Measurements from ENCODE around the gene SNX32.

The SNX32 gene

DNA sequence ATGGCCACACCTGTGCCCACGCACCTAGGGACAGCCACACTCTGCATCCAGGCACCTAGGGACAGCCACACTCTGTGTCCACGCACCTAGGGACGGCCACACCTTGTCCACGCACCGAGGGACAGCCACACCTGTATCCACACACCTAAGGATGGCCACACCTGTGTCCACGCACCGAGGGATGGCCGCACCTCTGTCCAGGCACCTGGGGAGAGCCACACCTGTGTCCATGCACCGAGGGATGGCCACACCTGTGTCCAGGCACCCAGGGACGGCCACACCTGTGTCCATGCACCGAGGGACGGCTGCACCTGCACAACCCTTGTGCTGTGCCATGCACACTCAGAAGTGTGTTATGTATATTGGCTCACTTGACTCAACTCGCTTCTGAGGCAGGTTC lies 36.1 kb upstream of the SNX32 start:
- DNase-seq (ENCODE audit: low spot score), result no peak

DNA sequence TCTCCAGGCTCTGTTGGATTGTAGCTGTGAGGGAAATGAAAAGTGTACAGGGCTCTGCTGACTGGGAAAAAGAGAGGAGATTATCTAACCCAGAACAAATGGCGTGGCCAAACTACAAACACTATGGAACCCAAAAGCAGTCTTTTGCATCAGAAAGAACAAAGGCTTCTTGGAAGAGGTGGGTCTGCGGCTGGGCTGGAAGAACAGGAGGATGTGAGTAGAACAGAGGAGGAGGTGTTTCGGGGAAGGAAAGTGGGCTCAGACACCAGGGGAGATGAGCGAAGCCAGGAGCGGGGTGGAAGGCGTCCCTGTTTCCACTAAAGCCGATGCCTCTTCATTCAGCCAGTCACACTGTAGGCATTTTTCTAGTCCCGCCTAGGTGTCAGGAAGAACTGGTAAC lies 34.9 kb upstream of the SNX32 start:
- DNase-seq (ENCODE audit: low spot score), result no peak

DNA sequence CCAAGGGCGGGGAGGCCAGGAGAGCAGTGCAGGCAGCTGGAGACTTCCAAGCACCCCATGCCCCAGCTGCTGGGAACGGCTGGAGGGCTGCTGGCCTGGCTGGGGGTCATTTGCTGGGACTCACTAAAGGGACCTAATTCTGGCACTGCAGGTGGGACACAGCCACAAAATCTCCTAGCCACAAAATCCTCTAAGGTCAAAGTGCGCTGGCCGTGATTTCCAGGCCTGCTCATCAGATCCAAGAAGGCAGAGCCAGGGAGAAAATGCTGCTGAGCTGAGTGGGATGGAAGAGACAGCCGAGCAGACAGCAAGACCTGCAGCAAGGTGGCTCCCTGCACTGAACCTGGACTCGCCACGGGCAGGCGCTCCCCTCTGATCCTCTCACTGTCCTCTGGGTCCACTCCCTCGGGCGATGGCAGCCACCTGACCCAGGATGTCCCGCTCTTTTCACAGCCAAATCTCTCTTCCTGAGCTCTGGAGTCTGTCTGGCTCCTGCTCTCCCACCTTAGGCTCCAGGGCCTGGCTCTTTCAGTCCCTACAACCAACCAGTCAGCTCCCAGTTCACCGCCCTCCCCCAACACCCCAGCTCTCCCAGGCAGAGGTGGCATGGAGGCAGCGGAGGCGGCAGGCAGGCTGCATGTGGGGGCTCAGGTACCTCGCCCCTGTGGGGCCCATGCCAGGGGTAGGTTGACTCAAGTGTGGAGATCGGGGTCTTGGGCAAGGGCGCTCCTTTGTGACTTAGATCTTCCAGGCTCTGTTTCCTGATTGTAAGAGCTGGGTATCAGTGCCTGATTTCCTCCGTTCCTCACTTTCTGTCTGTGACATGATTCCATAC lies 32.4 kb upstream of the SNX32 start:
- DNase-seq (ENCODE audit: low spot score), result no peak

DNA sequence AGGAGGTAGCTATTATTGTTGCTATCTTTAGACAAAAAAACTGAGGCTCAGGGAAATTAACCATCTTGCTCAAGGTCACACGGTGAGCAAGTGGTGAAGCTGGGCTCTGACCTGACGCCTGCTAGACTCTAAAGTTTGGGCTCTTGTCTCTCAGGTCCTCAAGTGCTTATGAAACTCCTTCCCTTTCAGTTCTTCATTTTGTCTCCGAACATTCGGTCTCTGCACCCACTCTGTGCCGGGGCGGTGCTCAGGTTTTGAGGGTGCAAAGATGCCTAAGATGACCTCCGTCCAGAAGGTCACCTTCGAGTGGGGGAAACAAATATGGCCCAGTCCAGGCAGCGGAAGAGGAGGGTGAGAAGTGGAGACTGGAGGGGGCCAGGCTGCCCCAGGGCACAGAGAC lies 30.9 kb upstream of the SNX32 start:
- DNase-seq (ENCODE audit: low spot score), result no peak

GRCh38 chr11:65803797-65804492 lies 29.8 kb upstream of the SNX32 start:
- no peak for DNase-seq (ENCODE audit: low spot score)

DNA sequence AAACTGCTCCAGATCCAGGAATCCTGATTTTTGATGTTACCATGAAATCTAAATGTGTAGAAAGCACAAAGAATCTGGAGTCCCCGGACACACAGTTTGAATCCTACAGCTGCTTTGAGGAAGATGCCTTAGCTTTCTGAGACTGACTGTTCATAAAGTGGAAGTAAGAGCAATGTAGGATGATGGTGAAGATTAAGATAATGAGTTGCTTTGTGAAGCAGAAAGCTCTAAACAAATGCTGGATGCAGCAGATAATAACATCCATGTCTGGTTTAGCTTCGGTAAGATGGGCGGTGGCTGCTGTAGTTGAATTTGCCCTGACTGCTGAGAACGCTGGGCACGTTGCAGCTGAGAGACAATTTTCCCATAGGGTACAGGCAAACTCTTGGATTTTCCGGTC lies 26.8 kb upstream of the SNX32 start:
- DNase-seq (ENCODE audit: low spot score), result no peak

DNA sequence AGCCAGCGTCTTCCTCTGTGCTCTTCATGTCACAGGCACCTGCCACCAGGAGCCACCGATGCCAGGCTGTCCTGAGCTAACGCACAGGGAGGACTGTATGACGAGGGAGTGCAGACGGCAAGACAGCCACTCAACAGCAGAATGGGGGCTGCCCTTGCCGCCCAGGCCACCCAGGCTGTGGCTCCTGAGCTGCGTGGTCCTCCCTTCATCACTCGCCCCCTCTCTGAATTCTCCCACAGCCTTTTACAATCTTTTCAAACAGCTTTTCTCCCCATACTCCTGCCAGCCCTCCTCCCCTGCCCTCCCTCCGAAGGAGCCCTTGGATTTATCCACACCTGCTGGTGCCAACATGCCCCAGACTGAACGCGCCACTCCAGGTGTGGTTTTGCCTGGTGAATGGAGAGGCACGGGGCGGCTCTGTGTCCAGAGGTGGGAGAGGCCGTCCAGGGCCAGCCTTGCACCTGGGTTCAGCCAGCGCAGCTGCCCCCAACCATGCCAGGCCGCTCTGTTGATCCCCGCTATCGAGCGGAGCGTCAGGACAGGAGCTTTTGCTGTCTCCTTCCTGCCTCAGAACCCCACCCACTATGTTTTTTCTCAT lies 24.9 kb upstream of the SNX32 start:
- no peak for DNase-seq (ENCODE audit: low spot score)

- DNase-seq (ENCODE audit: low spot score), result no peak
Observed at GRCh38 chr11:65809496-65809895, 24.3 kb upstream of the SNX32 start.

DNA sequence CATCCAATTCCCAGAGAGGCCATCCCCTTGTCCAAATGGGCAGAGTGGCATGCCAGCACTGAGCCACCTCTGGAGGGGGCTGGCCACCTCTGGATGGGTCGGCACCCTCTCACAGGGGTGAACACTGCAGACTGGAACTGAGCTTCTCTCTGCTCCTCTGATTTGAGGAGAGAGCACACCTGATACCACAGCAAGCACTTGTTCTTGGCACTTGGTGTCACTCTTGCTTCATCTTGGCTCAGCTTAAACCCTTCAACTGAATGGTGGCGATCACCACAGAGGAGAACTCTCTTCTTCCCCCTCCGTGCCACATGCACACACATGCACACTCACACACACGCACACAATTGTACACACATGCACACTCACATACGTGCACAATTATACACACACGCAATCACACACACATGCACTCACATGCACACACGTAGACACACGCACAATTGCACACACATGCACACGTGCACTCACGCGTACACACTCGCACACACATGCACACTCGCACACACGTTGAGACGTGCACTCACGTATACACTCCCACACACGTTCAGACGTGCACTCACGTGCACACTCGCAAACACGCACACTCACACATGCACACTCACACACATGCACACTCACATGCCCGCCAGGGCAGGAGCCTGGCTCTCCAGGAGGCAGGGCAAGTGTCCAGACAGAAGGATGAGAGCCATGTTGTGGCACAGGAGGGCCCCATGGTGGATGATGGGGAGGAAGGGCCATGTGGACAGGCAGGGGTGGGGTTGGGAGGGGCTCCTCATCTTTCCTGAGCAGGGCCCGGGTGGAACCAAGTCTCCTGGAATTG lies 23.5 kb upstream of the SNX32 start:
- no peak for DNase-seq (ENCODE audit: low spot score)

DNA sequence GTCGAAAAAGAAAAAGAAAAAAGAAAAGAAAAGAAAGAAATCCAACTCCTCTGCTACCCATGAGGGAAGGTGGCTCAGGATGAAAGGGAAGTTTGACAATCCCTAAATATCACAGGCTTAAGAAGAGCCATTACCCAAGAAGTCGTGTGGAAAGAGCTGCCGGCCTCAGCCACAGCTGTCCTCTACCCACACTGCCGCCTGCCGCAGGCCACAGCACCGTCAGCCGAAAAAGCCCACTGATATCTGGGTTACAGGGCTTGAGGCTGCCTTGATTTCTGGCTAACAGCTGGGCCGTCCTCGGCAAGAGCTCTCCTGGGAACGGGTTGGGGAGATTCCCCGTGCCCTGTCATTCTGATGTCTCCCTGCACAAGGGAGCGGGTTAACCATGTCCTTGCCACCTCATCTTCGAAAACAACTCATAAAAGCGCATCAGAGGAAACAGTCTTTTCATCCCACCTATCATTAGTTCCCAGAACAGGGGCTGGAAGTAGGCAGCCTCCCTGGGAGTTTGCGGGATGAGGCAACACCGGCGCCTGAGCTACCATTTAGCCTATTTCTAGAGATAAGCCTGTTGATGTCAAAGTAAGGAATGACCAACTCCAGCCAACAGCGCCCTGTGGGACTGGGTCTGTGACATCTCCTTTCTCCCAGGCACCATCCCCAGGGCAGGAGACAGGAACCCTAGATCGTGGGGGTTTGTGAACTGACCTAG lies 21.8 kb upstream of the SNX32 start:
- no peak for DNase-seq (ENCODE audit: low spot score)

DNA sequence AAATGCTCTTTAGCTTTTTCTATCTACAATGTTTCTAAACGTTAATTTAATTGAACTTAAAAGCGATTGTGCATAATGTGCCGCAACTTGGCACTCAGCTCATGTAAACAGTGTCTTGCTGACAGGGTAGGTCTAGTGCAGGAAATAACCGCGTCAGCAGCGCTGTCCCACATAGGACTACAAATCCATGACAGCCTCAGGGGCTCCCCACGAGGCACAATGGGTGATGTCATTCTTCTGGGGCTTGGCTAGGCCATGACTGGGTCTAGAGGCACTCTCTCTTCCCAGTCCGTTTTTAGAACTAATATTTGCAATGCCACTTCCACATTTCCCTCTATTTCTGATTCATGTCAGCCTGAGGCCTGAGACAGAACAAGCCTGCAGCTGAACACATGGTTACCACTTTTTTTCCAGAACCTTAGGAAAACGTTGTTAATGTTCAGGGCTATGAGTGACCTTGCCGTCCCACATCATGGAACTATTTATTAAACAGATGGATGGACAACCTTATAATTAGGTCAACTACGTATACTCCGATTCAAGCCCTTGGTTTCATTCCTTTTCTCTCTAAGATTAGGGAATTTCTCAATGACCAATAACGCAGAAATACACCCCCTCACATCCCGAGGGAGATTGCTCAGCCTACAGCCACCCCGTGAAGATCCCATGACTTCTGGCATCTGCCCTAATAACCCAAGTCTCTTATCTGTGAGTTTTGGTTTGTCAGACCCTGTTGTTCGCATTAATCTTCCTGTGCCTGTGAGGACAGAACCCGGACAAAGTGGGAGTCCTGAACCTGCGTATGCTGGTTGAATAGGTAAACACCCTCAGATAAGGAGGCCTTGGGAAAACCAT lies 19.4 kb upstream of the SNX32 start:
- DNase-seq (ENCODE audit: low spot score), result no peak

DNA sequence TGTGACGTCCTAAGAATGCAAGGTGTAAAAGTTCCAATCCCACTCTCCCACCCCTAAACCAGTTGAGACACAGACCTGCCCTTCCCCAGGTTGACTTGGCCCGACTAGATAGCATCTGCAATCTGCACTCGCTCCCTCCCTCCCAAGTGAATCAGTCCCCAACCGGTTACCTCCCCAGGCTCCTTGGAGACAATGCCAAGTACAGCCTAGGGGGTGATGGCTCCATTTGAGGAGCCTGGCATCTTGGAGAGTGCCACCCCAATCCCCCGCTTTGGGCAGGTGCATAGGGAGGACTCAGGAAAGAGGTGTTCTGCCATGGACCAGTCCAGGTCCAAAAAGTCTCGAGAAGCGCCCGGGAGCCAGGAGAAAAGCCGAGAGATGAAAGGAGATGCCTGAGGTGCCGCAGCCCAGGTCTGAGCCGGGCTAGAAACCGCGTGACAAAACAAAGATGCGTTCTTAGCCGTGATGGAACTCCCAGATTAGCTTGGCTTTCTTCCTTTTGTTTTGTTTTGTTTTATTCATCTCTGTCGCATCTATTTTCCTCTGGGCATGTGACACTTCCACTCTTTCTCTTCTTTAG lies 18.7 kb upstream of the SNX32 start:
- DNase-seq (ENCODE audit: low spot score), result no peak

- DNase-seq (ENCODE audit: low spot score), result no peak
Observed at GRCh38 chr11:65816696-65817095, 17.1 kb upstream of the SNX32 start.

DNA sequence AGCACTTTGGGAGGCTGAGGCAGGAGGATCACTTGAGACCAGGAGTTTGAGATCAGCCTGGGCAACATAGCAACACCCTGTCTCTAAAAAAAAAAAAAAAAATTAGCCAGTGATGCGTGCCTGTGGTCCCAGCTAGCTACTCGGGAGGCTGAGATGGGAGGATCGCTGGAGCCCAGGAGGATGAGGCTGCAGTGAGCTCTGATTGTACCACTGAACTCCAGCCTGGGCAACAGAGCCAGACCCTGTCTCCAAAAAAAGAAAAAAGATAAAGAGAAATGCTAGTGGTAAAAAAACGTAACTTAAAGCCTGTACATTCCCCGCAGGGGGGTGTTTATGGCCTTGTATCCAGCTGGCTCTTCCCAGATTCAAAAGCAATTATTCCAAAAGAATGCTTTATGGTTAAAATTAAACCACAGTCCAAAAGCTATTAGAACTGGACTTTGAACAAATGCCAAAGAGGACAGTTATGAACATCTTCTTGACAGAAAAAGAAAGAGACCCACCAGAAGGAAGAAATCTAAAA lies 16.4 kb upstream of the SNX32 start:
- DNase-seq (ENCODE audit: low spot score), result no peak

DNA sequence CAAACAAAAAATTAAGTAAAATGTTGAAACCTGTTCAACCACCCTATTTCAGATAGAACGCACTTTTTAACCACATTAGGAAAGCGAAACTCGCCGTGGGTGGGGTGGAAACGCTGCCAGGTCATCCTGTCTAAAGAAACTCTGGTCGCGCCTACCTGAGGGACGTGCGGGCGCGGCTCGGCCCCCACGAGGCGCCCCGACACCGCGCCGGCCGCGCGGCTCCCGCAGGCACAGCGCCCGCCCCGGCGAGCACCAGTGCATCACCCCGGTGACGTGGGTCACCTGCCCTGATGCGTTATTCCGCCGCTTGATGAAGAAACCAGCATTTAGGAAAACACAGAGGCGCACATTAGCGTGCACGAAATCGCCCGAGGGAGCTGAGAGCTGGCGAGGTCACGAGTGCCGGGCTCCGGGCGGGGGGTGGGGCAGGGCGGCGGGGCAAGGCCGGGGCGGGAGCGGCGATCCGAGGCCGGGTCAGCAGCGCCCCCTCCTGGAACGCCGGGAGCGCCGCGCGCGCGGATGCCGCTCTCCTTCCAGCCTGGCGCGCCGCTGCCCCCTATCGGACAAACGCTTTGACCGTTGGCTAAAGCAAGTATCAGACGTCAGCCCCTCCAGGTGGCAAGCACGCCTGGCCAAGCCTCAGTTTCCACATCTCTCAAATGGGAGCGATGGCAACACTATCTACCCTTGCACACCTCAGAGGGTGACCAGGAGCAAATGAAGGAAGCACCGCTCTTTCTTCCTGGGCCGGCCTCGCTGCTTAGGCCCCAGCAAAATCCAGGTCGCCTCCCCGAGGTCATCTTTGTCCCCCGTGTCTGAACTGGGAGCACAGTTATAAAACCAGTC lies 15.7 kb upstream of the SNX32 start:
- DNase-seq (ENCODE audit: low spot score), result peak; percentile 94

GRCh38 chr11:65821107-65821506 lies 12.7 kb upstream of the SNX32 start:
- DNase-seq (ENCODE audit: low spot score), result no peak

DNA sequence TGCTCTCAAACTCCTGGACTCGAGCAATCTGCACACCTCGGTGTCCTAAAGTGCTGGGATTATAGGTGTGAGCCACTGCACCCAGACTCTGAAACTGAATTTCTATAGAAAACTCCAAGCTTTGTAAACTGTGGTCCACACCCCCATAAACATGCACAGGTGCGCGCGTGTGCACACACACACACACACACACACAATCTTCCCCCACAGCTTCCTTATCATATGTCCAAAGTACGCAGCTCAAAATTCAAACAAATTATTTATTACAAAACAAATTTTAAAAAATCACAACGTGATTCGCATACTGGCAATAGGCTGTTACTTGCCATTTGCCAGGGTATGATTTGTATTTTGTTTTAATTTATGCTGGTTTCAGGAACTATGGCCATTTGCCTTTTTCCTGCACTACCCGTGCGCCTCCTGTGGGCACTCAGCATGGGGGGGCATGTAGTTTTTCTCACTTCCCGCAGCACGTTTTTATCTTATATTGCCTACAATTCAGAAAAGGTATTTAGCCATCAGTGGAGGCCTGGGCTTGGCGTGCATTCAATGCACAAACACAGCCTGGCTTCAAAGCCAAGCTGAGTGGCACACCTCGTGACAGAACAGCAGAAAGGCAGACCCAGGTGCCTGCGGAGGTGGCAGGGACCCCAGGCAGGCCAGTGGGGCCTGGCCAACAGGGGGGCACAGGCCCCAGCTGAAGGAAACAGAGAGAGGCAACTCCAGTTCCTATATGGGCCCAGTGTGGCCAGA lies 10.8 kb upstream of the SNX32 start:
- no peak for DNase-seq (ENCODE audit: low spot score)

GRCh38 chr11:65826984-65827735 lies 6.6 kb upstream of the SNX32 start:
- no peak for DNase-seq (ENCODE audit: low spot score)
